A549 (cell line): ENCODE data around the gene POLR2J.

Experiments
- POLR2A ChIP-seq: IDR thresholded peaks from 2 replicates; pipeline ENCODE4 v1.6.1; 2012; ENCODE audit warnings: mild to moderate bottlenecking, low read length
- TFCP2L1 ChIP-seq: fragments of 250-450 bp; sonication (Bioruptor Pico); IDR thresholded peaks from 2 replicates; pipeline ENCODE4 v1.5.0; 2021; ENCODE audit warnings: mild to moderate bottlenecking

- TF ChIP-seq TFCP2L1 (CRISPR knock-in tag) (no peak), POLR2A (no peak)
These were observed 38.5 kb downstream of the POLR2J start for GRCh38 chr7:102439963-102440795.
